Measurements from ENCODE around the gene PCSK5.

PCSK5 gene

DNA sequence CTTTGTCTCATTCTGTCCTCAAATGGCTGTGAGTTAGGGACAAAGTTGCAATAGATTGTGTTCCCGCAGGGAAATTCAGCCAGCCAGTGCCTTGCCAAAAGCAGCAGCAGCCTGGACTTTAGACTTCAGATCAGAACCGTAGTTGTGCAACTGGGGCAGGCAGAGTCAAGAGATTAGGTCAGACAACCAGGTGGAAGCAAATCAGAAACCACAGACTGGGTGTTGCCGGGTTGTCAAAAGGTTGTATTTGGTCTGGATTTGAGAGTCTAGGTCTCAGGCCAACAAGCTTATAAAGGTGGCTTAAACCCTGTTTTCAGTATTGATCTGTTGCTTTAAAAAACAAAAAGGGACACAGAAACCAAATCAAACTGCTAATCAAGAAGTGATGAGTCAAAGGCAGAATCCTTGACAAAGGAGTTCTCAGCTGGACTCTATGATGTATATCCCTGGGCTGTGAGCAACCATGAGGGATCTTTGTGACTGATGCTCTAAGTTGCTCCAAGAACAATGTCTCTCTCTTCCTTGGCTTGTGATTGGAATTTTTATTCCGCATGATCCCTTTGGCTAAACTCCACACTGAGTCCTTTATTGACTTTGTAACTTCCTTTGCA lies 482.8 kb downstream of the PCSK5 start:
- DNase-seq: no peak

DNA sequence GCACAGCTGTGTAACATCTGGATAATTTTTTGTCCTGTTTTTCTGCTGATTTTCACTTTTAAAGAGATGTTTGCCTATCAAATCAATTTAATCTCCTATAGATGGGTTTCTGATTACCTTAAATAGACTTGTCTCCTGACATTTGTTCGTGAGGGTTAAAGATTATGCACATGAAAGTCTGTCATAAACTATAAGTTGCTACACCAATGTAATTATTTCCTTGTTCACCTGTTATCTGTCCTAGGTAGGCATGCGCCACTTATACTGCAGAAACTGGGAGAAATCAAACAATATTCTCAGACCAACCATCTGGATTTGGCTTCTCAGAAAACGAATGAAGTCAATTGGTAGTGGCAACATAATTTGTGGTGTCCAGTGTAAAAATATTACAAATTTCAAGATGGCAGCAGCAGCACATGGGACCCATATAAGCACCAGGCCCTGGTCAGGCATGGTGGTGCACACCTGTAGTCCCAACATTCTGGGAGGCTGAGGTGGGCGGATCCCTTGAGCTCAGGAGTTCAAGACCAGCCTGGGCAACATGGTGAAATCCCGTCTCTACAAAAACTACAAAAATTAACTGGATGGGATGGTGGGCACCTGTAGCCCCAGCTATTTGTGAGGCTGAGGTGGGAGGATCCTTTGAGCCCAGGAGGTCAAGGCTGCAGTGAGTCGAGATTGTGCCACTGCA lies 483.5 kb downstream of the PCSK5 start:
- no peak for DNase-seq

DNA sequence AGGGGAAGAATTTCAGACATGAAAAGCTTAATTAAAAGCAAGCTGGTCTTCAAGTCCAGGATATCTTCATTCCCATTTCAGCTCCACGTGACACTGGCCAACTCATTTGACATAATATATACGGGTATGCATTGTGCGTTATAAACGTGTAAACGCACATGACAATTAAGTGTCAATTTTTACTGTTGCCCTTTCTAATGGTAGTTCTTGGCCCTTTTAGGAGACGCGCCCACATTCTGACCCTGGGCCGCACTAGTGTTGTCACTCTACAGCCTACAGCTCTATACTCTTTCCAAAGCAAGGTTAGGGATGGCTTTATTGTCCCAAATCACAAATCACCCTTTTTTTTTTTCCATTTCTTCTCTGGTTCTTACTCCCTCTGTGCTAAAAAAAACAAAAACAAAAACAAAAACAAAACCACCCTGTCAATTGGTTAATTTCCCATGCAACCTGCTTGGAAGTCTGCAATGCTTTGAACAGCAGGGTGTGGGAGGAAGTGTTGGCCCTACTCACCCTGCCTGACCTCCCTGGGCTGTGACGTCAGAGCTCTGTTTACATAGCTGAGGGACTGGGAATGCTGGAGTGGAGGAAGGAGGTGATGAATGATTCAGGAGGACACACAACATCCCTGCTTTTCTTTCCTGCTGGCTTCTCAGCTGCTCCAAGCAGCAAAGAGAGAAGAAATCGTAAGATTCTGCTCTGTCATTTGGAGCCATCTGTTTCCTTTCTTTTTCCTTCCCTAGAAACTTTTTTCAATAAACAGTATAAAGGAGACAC lies 484.5 kb downstream of the PCSK5 start:
- DNase-seq: no peak

DNA sequence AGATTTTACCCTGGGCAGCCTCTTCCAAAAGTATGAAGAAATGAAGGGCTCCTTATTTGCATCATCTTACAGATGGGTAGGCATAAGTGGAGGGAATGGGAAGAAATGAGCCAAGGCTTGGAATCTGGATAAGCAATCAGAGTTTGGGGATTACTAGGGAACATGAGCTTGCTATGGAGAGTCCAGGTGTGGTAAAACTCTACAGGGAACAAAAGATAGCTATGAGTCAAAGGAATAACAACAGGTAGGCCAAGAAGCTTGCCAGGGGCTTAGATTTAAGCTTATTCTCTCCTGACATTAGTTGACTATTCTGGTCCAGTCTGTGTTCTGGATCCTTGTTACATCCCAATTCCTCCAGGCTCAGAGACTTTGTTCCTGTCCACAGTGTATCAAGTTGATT lies 487.3 kb downstream of the PCSK5 start:
- DNase-seq: no peak

DNA sequence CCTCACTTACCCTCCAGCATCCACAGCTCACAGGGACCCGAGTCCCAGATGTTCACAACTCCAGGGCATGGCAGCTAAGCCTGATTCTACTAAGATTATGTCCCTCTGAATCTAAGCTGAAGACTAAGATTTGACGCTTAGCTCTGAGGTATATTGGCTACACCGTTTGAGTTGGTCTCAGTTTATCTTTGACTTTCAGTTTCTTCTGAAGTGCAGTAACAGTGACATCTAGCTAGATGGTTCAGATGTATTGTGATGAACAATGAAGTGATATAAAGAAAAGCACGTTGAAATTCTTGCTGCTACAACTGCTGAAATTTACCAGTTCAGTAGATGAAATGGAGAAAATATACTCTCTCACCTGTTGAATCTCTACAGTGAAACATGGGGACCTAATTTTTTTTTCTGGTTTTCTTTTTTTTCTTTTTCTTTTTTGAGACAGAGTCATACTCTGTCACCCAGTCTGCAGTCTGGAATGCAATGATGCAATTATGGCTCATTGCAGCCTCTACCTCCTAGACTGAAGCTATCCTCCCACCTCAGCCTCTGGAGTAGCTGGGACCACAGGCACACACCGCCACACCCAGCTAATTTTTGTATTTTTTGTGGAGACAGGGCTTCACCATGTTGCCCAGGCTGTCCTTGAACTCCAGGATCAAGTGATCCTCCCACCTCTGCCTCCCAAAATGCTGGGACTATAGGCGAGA lies 488.0 kb downstream of the PCSK5 start:
- DNase-seq: no peak

DNA sequence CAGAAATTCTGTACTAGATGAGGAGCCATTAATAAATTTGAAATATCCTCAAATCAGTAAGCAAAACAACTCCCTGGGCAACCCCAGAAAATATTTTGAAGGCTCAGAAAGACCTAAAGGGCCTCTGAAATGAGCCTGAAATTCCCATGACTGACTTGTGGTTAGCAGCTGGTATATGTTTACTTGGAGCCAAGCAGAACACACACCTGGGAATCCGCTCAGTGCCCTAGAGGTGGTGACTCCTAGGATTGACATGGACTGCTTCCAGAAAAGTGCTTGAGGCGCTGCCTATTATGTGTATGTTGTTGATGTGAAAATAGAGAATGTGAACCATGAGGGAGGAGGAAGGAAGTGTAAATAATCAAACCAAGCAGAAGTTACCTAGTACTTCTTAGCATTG lies 489.0 kb downstream of the PCSK5 start:
- no peak for DNase-seq

DNA sequence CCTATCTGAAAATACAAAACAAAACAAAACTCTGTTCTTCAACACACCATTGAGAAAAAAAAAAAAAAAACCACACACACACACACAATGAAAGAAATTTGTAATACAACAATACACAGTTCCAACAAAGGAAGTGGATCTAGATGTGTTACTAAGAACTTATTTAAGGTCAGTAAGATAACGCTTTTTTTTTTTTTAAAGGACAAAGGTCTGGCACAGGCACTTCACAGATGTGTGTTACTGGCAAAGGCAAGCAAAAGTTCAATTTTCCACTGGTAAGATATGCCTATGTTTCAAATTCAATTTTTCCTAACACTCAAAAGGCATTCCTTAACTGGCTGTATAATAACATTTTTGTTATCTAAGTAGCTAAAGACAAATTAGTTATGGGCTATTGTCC lies 500.2 kb downstream of the PCSK5 start:
- DNase-seq: no peak

DNA sequence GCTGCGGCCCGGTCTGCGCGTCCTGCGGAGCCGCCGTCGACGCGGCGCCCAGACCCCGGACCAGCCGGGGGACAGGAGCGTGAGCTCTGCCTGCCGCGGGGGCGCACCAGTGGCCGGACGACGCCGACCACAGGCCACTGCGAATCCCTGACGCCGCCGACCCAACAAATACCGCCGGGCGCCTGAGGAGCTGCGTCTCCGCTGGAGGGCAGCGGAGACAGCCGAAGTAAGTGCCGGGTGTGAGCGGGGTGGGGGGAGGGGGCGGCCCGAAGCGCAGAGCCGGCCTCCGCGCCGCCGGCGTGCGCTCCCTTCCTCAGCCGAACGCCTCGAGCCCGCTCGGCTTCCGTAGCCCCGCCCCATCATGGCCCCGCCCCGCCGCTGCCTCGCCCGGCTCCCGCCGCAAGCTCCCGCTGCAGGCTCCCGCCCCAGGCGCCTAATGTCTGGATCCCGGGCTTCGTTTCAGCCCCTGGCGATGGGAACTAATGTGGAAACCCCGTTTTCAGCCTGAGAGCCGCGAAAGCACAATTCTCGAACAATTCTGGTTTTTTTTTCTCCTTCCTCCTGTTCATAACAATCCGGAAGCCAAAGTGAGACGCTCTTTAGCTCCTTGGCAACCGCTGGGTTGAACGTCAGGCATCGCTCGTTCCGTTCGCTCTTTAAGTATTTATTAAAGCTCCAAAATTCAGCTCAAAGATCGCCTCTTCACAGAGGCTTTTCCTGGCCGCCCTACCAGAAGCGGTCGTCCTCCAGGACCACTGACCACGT lies 503.9 kb downstream of the PCSK5 start, which contains the start of gene RFK:
Gene RFK (minus strand): TSS at position 232 of the 765 bp plus-strand sequence. CDS start 255 bp downstream, outside the sequence.
- no peak for DNase-seq

DNA sequence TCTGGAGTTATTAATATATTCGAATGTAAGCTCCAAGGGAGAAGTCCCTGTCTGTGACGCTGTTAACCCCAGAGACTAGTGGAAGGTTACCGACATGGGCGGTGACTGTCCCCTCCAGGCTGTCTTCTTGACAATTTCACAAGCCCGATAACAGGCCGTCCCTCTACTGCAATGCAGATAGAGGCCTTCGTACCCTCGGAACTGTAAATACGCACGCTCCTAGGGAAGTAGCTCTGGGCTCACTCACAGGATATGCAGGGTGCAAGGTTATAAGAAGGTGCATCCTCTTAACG lies 504.4 kb downstream of the PCSK5 start:
- DNase-seq: no peak

DNA sequence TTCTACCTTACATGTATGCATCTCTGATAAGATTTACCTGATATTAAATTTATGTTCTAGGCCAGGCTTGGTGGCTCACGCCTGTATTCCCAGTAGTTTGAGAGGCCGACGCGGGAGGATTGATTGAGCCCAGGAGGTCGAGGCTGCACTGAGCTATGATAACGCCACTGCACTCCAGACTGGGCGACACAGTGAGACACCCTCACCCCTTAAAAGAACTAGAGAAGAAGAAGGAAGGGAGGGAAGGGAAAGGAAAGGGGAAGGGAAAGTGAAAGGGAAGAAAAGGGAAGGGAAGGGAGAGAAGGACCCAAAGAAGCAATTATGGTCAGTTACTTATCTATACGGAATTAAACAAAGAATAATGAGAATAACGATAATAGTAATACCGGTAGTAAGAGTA lies 504.9 kb downstream of the PCSK5 start:
- DNase-seq: no peak

DNA sequence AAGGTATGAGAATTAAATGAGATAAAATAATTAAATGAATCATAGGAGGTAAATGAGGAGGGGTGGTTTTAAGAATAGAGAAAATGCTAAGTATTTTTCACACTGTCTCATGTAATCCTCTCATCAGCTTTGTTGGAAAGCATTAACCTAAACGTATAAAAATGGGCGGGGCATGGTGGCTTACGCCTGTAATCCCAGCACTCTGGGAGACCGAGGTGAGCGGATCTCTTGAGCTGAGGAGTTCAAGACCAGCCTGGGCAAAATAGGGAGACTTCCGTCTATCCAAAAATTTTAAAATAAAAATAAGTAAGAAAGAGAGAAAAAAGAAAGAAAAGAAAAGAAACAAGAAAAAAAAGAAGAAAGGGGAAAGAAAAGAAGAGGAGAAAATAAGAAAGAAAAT lies 505.7 kb downstream of the PCSK5 start:
- no peak for DNase-seq

DNA sequence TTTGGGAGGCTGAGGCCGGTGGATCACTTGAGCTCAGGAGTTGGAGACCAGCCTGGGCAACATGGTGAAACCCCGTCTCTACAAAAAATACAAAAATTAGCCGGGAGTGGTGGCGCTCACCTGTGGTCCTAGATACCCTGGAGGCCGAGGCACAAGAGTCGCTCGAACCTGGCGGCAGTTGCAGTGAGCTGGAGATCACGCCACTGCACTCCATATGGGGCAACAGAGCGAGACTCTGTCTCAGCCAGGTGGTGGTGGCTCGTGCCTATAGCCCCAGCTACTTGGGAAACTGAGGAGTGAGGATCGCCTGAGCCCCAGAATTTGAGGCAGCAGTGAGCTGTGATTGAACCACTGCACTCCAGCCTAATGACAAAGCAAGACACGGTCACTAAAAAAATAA lies 506.1 kb downstream of the PCSK5 start:
- DNase-seq: no peak

DNA sequence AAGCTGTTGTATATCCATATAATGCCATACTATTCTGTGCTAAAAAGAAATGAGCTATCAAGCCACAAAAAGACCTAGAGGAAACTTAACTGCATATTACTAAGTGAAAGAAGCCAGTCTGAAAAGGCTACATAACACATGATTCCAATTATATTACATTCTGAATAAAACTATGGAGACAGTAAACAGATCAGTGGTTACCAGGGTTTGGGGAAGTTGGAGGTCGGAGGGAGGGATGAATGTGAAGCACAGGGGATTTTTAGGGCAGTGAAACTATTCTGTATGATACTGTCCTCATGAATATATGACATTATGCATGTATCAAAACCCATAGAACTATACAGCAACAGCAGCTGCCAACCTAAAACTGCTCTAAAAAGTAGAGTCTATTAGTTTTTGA lies 509.4 kb downstream of the PCSK5 start:
- no peak for DNase-seq

DNA sequence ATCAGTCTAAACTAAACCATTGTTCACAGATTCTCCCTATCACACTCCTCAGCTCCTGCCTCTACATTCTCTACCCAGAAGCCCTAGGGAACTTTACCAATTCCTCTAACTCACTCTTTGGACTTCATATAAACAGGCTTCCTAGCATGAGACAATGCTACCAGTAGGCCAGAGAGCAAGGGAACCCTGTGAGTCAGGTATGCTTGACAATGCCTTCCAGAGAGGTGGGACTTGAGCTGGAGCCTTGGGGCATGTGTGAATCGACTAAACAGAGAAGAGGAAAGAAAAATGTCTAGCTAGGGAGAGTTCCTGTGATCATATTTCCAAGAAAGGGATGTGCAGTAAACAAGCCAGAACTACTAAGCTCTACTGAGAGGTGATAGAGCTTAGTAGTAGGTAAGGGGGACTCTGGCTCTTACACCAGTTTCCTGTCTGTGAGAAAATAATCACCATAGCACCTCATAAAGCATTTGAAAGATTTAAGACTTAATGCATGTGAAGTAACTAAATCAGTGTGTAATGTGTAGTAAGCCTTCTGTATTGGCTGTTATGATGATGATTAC lies 510.1 kb downstream of the PCSK5 start:
- no peak for DNase-seq

DNA sequence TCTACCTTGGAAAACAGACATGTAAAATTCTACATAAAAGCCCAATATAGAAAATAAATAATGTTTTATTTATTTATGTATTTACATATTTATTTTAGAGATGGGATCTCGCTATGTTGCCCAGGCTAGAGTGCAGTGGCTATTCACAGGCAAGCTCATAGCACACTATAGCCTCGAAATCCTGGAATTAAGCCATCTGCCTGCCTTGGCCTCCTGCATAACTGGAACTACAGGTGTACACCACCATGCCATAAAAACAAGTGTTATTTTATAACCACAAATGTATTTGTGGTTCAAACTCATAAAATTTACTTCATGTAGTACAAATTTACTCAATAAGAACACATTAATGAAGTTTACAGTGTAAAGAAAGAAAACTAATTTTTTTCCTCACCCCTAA lies 510.7 kb downstream of the PCSK5 start:
- DNase-seq: no peak

DNA sequence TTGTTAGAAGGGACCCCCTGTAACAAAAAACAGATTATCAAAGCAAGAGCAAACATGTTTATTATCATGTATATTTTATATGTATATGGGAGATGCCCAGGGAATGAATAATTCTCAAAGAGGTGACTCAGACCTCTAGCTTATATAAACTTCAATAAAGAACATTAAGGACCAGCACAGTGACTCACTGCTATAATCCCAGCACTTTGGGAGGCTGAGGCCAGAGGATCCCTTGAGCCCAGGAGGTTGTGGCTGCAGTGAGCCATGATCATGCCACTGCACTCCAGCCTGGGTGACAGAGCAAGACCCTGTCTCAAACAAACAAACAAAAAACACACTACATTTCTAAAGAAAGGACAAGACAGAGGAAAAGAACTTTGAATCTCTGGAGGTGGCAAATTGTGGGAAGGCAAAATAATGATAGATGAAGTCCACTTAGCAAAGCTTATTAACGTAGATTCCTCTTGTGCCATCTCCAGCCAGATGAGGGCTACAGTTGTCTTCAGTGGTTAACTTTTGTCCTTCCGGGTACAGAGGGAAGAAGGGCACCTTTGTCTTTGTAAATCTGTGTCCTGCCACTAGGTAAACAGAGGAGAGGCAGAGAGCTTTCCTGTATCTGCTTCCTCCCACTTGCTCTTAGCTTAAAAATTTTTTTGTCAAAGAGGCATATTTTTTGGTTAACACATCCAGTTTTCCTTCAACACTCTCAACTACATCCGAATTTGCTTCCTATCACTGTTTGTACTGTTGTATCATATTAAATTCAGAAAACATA lies 511.3 kb downstream of the PCSK5 start:
- DNase-seq: no peak

DNA sequence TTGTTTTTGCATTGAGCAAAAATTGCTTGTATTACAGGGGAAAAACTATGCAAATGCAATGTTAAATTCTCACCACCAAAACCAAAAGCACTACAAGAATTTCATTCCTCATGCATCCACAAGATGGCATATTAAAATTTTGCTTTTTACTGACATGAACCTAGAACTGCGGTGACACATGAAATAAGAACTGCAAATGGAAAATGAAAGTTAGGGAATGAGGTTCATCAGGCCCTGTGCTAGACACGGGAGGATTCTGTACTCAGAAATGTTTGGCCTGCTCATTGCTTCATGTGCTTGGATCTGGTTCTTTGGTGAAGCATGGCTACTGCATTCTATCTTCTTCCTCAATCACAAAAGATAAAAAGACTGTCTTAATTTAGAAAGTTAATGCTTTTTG lies 512.9 kb downstream of the PCSK5 start:
- DNase-seq: no peak

DNA sequence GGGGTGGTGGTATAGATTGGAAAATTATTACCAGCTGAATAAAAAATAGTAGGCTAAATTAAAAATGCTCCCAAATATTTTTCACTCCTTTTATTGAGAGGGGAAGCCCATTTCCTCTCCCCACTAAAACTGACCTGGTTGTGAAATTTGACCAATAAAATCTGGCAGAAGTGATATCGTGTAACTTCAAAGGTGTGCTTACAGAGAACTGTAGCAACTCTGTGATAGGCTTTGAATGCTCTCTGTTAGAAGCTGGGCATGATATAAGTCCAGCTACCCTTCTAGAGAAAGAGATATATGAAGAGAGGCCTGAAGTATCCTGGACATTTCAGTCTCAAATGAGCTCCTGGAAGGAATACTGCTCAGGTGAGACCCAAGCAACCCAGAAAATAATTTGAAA lies 513.9 kb downstream of the PCSK5 start:
- DNase-seq: no peak

DNA sequence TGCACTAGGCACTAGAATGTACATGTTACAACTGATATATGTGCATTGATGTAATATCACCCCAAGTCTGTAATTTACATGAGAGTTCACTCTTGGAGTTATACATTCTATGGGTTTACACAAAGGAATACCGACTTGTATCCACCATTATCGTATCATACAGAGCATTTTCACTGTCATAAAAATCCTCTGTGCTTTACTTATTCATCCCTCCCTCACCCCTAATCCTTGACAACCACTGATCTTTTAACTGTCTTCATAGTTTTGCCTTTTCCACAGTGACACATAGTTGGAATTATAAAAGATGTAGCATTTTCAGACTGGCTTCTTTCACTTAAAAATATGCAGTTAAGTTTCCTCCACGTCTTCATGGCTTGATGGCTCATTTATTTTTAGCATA lies 514.9 kb downstream of the PCSK5 start:
- no peak for DNase-seq

DNA sequence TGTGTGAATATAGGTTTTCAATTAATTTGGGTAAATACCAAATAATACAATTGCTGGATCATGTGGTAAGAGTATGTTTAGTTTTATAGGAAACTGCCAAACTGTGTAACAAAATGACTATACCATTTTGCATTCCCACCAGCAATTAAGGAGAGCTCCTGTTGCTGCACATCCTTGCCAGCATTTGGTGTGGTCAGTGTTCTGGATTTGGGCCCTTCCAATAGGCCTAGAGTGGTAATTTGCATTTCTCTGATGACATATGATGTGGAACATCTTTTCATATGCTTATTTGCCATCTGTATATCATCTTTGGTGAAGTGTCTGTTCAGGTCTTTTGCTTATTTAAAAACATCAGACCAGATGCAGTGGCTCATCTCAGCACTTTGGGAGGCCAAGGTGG lies 515.4 kb downstream of the PCSK5 start:
- DNase-seq: no peak

All from NCI-H187 treated with DMSO at 0.1 percent for 48 hours (cell line).